K562 (cell line): ENCODE measurements around the gene TEX51.

Experiments
- ATF3 ChIP-seq, 2 experiments: fragments of 450-650 bp in 1 of 2; sonication (generic) in 1 of 2; formaldehyde crosslinking in 1 of 2; IDR thresholded peaks in 1 of 2; conservative IDR thresholded peaks in 1 of 2; 2 replicates each; pipeline versions ENCODE4 v1.6.1 to v1.8.1; 2016 to 2023; ENCODE audit warnings: mild to moderate bottlenecking in 2 of 2, moderate library complexity in 2 of 2, inconsistent platforms in 1 of 2, missing genetic modification reagents in 1 of 2
- COPS2 ChIP-seq: fragments of 450-650 bp; conservative IDR thresholded peaks from 2 replicates; pipeline ENCODE4 v1.6.1; 2016; ENCODE audit warnings: mild to moderate bottlenecking, moderate library complexity
- CTCF ChIP-seq, 3 experiments: IDR thresholded peaks in 2 of 3; conservative IDR thresholded peaks in 1 of 3; 2 replicates each; pipeline ENCODE4 v1.5.1; 2011 to 2012; ENCODE audit warnings: low read length in 3 of 3, mild to moderate bottlenecking in 3 of 3, control low read depth in 2 of 3, improper control_type of control experiment in 1 of 3, inconsistent platforms in 1 of 3, low read depth in 1 of 3, mixed read lengths in 1 of 3, moderate library complexity in 1 of 3; ENCODE audit not compliant: insufficient read depth in 2 of 3
- EZH2 ChIP-seq: IDR thresholded peaks from 2 replicates; pipeline ENCODE4 v1.6.1; 2012; ENCODE audit warnings: low read depth, mild to moderate bottlenecking, inconsistent platforms, low read length, borderline replicate concordance
- NFRKB ChIP-seq: fragments of 450-650 bp; IDR thresholded peaks from 2 replicates; pipeline ENCODE4 v1.6.1; 2016; ENCODE audit warnings: low read depth
- SMARCC2 ChIP-seq: fragments of 450-650 bp; IDR thresholded peaks from 2 replicates; pipeline ENCODE4 v1.6.1; 2017; ENCODE audit warnings: antibody characterized with exemption, moderate library complexity, mild to moderate bottlenecking, low read depth
- TGIF2 ChIP-seq: sonication (generic); formaldehyde crosslinking; IDR thresholded peaks from 2 replicates; pipeline ENCODE4 v1.8.1; 2022; ENCODE audit warnings: mild to moderate bottlenecking, missing genetic modification reagents, moderate library complexity
- ZBTB8A ChIP-seq: fragments of 450-650 bp; IDR thresholded peaks from 2 replicates; pipeline ENCODE4 v1.6.1; 2018; ENCODE audit warnings: mild to moderate bottlenecking, moderate library complexity; ENCODE audit not compliant: partially characterized antibody
- ZNF217 ChIP-seq: sonication (generic); formaldehyde crosslinking; IDR thresholded peaks from 2 replicates; pipeline ENCODE4 v1.8.0; 2022; ENCODE audit warnings: mild to moderate bottlenecking, missing genetic modification reagents
- ZNF354B ChIP-seq: fragments of 250-450 bp; sonication (Bioruptor Pico); IDR thresholded peaks from 2 replicates; pipeline ENCODE4 v1.4.0; 2020

GRCh38 chr2:126895336-126895735 is 3.4 kb upstream of the TEX51 start:
- TF ChIP-seq ZNF354B (CRISPR knock-in tag) (no peak), NFRKB (no peak), TGIF2 (CRISPR knock-in tag) (no peak), COPS2 (no peak), CTCF (IDR thresholded peaks at IDR 0.05 in 2 of 3, conservative IDR thresholded peaks at IDR 0.05 in 1 of 3; ENCODE audit: insufficient read depth in 2 of 3, low read depth in 1 of 3, low read length in 3 of 3) (no peak), ATF3 (IDR thresholded peaks at IDR 0.05) (no peak), ATF3 (CRISPR knock-in tag; conservative IDR thresholded peaks at IDR 0.05) (no peak), ZBTB8A (no peak), ZNF217 (CRISPR knock-in tag) (no peak), SMARCC2 (no peak), EZH2 (no peak)
